Stomach (tissue), 9 donors: Measurements from ENCODE around the gene MAGEF1. TPM values are rescaled to one million over a fixed set of nuclear protein-coding genes. Genes with fewer than 3 reads are reported as not detected.

ENCODE experiments used
- DNase-seq, 2 donors: peaks; one replicate each; pipeline versions ENCODE4 v3.0.0 to v3.0.0-alpha.2; 2013 to 2019
- H3K27ac ChIP-seq, 5 donors: fragments of 200-600 bp in 4 of 5; sonication (generic) in 4 of 5; one replicate each; pipeline ENCODE4 v1.5.1; 2013 to 2019; ENCODE audit warnings: mild to moderate bottlenecking in 1 of 5, moderate library complexity in 1 of 5
- H3K27me3 ChIP-seq, 3 donors: fragments of 200-600 bp; sonication (generic); one replicate each; pipeline ENCODE4 v1.5.1; 2017 to 2019; ENCODE audit warnings: mixed run types in 1 of 3
- H3K36me3 ChIP-seq, 4 donors: fragments of 200-600 bp; sonication (generic); 1 replicate in 3 of 4; 2 replicates in 1 of 4; pipeline ENCODE4 v1.5.1; 2016 to 2019
- H3K4me1 ChIP-seq, 4 donors: fragments of 200-600 bp; sonication (generic); one replicate each; pipeline ENCODE4 v1.5.1; 2016 to 2019
- H3K4me3 ChIP-seq, 4 donors: fragments of 200-600 bp; sonication (generic) in 3 of 4; one replicate each; pipeline ENCODE4 v1.5.1; 2016 to 2019; ENCODE audit warnings: mild to moderate bottlenecking in 1 of 4
- H3K9me3 ChIP-seq, 4 donors: fragments of 200-600 bp; sonication (generic); one replicate each; pipeline ENCODE4 v1.5.1; 2016 to 2019
- EP300 ChIP-seq: sonication (generic); formaldehyde crosslinking; IDR thresholded peaks from one replicate; pipeline ENCODE4 v1.6.1; 2017; ENCODE audit warnings: antibody characterized with exemption
- POLR2A ChIP-seq, 4 donors: fragments of 450-650 bp; IDR thresholded peaks; one replicate each; pipeline ENCODE4 v1.6.1; 2016; ENCODE audit warnings: antibody characterized with exemption in 4 of 4, control low read depth in 2 of 4, mild to moderate bottlenecking in 1 of 4, moderate library complexity in 1 of 4
- POLR2AphosphoS5 ChIP-seq, 3 donors: sonication (generic); formaldehyde crosslinking; IDR thresholded peaks; one replicate each; pipeline ENCODE4 v1.6.1; 2016; ENCODE audit warnings: antibody characterized with exemption in 3 of 3
- WGBS, 5 donors: extraction: QIAGEN DNeasy Blood & Tissue Kit in 3 of 5; methylation state at CpG; one replicate each; pipeline versions ENCODE4 v1.1.5 to v1.1.7; 2013 to 2018; 5-methylcytosine and 5-hydroxymethylcytosine counted together
- intact Hi-C: fragments of 100-400 bp; cut with DNase I; formaldehyde crosslinking; loops from one replicate; pipeline ENCODE4 v1.15.1; 2023; ENCODE audit warnings: low total_unique reads
- polyA plus RNA-seq, 3 donors: library from polyadenylated mRNA; stranded (reverse); fragments of 200-250 nt; gene quantifications; one replicate each; pipeline ENCODE4 v1.2.3, GENCODE V29; 2013
- total RNA-seq, 5 donors: library from RNA; depleted of rRNA; stranded (reverse); fragments of >200 nt; gene quantifications; one replicate each; pipeline versions ENCODE4 v1.1.0 to v1.2.3, GENCODE V29; 2014 to 2016
- TF ChIP-seq, protein P1 (sequence below), 7 experiments: fragments of 450-650 bp in 4 of 7; fragments of 200-600 bp in 3 of 7; sonication (generic) in 3 of 7; IDR thresholded peaks; one replicate each; pipeline ENCODE4 v1.5.1; 2016 to 2019; ENCODE audit warnings: antibody characterized with exemption in 7 of 7, control low read depth in 2 of 7, mild to moderate bottlenecking in 1 of 7
- donor health status: healthy with polysubstance abuse.
- donor health status: Bipolar disorder and iron deficiency.
- donor health status: healthy.

Gene MAGEF1
- total and polyA plus RNA-seq, 8 donors: 19.3 to 81.1 (median 35.1) TPM

GRCh38 chr3:184755315-184755731 is 43.5 kb upstream of the MAGEF1 start:
- 52 to 70% (median 64%) methylated on average over 7 to 8 of the region's 8 CpGs for WGBS, 5 donors
- Histone ChIP-seq H3K9me3 (no peaks in the 10 kb centered on the region), H3K4me1 (peaks cover 41 to 68% (median 61%) of the 10 kb centered on the region in 4 donors), H3K4me3 (no peak overlapping the region), H3K27ac (peak overlapping the region; percentile 63 to 87 (median 80)), H3K27me3 (no peaks in the 10 kb centered on the region), H3K36me3 (no peaks in the 10 kb centered on the region)
- intact Hi-C loops: no loop called here
- no peak for TF ChIP-seq EP300
- TF ChIP-seq, protein P1, sequence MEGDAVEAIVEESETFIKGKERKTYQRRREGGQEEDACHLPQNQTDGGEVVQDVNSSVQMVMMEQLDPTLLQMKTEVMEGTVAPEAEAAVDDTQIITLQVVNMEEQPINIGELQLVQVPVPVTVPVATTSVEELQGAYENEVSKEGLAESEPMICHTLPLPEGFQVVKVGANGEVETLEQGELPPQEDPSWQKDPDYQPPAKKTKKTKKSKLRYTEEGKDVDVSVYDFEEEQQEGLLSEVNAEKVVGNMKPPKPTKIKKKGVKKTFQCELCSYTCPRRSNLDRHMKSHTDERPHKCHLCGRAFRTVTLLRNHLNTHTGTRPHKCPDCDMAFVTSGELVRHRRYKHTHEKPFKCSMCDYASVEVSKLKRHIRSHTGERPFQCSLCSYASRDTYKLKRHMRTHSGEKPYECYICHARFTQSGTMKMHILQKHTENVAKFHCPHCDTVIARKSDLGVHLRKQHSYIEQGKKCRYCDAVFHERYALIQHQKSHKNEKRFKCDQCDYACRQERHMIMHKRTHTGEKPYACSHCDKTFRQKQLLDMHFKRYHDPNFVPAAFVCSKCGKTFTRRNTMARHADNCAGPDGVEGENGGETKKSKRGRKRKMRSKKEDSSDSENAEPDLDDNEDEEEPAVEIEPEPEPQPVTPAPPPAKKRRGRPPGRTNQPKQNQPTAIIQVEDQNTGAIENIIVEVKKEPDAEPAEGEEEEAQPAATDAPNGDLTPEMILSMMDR (IDR thresholded peaks at IDR 0.05): no peak
- no peak for TF ChIP-seq POLR2AphosphoS5 (IDR thresholded peaks at IDR 0.05)
- no peak for TF ChIP-seq POLR2A (IDR thresholded peaks at IDR 0.05)
- no peak for DNase-seq

DNA sequence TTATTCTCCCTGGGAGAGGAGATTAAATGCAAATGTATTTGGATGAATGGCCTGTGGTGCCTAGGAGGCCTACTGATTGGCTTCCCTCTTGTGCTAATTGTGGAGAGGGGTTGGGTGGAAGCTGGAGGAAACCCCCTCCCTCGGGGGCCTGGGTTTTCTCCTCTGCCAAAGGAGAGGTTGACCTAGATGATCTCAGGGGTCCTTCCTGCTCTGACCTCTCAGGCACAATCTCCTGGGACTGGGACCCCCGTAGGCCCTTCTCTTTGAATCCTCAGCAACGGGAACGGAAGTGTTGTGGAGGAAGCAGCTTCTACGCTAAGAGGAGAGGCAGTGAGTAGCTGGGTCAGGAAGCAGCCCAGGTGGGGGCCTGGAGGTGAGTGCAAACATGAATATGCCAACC is 40.5 kb upstream of the MAGEF1 start:
- intact Hi-C loops: no loop called here
- no peaks in the 10 kb centered on the region for H3K27me3 ChIP-seq
- no peak overlapping the region for H3K4me3 ChIP-seq
- H3K4me1 ChIP-seq: peaks cover 44 to 66% (median 60%) of the 10 kb centered on the region in 4 donors
- no peaks in the 10 kb centered on the region for H3K36me3 ChIP-seq
- DNase-seq: peak in 1 of 2 donors; percentile 28
- TF ChIP-seq, protein P1 (IDR thresholded peaks at IDR 0.05): no peak
- TF ChIP-seq POLR2AphosphoS5 (IDR thresholded peaks at IDR 0.05): no peak
- no peak for TF ChIP-seq POLR2A (IDR thresholded peaks at IDR 0.05)
- no peak for TF ChIP-seq EP300
- peak overlapping the region; percentile 61 to 81 (median 71) for H3K27ac ChIP-seq
- 27 to 43% (median 36%) methylated on average over 5 of the region's 5 CpGs for WGBS, 5 donors
- H3K9me3 ChIP-seq: no peaks in the 10 kb centered on the region

DNA sequence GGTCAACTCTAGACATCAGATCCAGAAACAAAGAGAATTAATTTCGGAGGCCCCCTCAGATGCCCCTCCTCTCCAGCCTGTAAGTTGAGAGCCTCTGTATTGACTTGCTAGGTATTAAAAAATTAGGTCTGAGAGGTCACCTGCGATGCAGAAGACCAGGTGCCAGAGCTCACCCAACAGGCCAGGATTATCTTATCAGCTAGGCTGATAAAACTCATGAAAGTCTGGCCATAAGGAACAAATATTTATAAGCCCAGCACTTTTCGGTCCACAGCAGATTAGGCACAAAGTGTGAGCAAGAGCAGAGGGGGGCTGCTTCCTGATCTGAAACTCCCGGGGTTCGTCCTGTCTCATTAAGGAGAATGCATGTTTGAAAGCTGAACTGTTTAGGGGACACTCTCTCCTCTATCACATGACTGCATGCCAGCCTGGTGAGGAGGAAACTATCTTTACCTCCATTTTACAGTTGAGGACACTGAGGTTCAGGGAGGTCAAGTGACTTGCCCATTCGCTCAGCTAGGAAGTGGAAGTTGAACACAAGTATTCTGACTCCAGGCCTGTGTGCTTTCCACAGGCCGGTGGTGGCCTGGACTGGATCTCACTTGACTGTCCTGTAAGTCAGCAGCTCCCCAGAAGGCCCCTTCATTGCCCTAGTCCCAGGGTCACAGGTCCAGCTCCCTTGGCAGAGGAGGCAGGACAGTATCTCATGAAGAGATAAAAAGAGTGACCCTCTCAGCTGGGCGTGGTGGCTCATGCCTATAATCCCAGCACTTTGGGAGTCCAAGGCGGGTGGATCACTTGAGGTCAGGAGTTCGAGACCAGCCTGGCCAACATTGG is 39.6 kb upstream of the MAGEF1 start:
- Histone ChIP-seq H3K4me3 (no peak overlapping the region), H3K27me3 (no peaks in the 10 kb centered on the region), H3K9me3 (no peaks in the 10 kb centered on the region), H3K4me1 (peaks cover 34 to 61% (median 52%) of the 10 kb centered on the region in 4 donors), H3K27ac (peak overlapping the region; percentile 61 to 87 (median 79)), H3K36me3 (no peaks in the 10 kb centered on the region)
- TF ChIP-seq POLR2A (IDR thresholded peaks at IDR 0.05) (no peak), EP300 (no peak), POLR2AphosphoS5 (IDR thresholded peaks at IDR 0.05) (peak in 2 of 3 donors; percentile 53 to 55)
- TF ChIP-seq, protein P1 (IDR thresholded peaks at IDR 0.05): no peak
- 39 to 56% (median 41%) methylated on average over 9 to 10 of the region's 10 CpGs for WGBS, 5 donors
- peak; percentile 64 to 73 for DNase-seq
- intact Hi-C loops: no loop called here

- intact Hi-C loops: no loop called here
- peak; percentile 56 to 83 for DNase-seq
- H3K27me3 ChIP-seq: no peaks in the 10 kb centered on the region
- H3K4me1 ChIP-seq: peaks cover 28 to 54% (median 45%) of the 10 kb centered on the region in 4 donors
- no peaks in the 10 kb centered on the region for H3K9me3 ChIP-seq
- 25 to 55% (median 38%) methylated on average over 18 of the region's 18 CpGs for WGBS, 5 donors
- peak overlapping the region; percentile 61 to 81 (median 79) for H3K27ac ChIP-seq
- no peaks in the 10 kb centered on the region for H3K36me3 ChIP-seq
- H3K4me3 ChIP-seq: no peak overlapping the region
- TF ChIP-seq POLR2AphosphoS5 (IDR thresholded peaks at IDR 0.05): peak in 2 of 3 donors; percentile 34 to 53
- no peak for TF ChIP-seq EP300
- no peak for TF ChIP-seq POLR2A (IDR thresholded peaks at IDR 0.05)
- TF ChIP-seq, protein P1 (IDR thresholded peaks at IDR 0.05): no peak
Measured at GRCh38 chr3:184750349-184751083, 38.7 kb upstream of the MAGEF1 start.
